HG02852 (cell line): ENCODE results near the gene PEF1.

ENCODE experiments used
- ATAC-seq: cut with Tn5 transposase; IDR thresholded peaks from one replicate; pipeline ENCODE4 v1.9.1; 2021; ENCODE audit warnings: mild to moderate bottlenecking, moderate library complexity; ENCODE audit not compliant: unreplicated experiment

PEF1 gene

GRCh38 chr1:31644560-31645273 lies at the start of gene PEF1:
Gene PEF1 (minus strand): TSS chr1:31644876. CDS start chr1:31644864, 12 bp downstream.
- ATAC-seq = peak; percentile 90

GRCh38 chr1:31693231-31693630 lies 48.6 kb upstream of the PEF1 start:
- no peak for ATAC-seq

GRCh38 chr1:31691951-31692350 lies 47.3 kb upstream of the PEF1 start:
- no peak for ATAC-seq

- no peak for ATAC-seq
These were observed 46.8 kb upstream of the PEF1 start for GRCh38 chr1:31691446-31691845.

GRCh38 chr1:31690921-31691320 lies 46.2 kb upstream of the PEF1 start:
- no peak for ATAC-seq

- ATAC-seq = no peak
These were observed 45.2 kb upstream of the PEF1 start for GRCh38 chr1:31689854-31690253.

- ATAC-seq = no peak
These were observed 44.7 kb upstream of the PEF1 start for GRCh38 chr1:31689379-31689778.

GRCh38 chr1:31688233-31688918 lies 43.7 kb upstream of the PEF1 start:
- ATAC-seq = no peak

- ATAC-seq = no peak
These were observed 42.9 kb upstream of the PEF1 start for GRCh38 chr1:31687601-31688000.

- ATAC-seq = no peak
These were observed 41.1 kb upstream of the PEF1 start for GRCh38 chr1:31685795-31686194.

- no peak for ATAC-seq
These were observed 39.3 kb upstream of the PEF1 start for GRCh38 chr1:31683997-31684396.

- no peak for ATAC-seq
These were observed 36.7 kb upstream of the PEF1 start for GRCh38 chr1:31681415-31681814.

GRCh38 chr1:31679676-31680230 lies 35.1 kb upstream of the PEF1 start:
- ATAC-seq = no peak

- ATAC-seq = no peak
These were observed 34.4 kb upstream of the PEF1 start for GRCh38 chr1:31679091-31679490.

- ATAC-seq = no peak
These were observed 34.0 kb upstream of the PEF1 start for GRCh38 chr1:31678681-31679080.

GRCh38 chr1:31677949-31678348 lies 33.3 kb upstream of the PEF1 start:
- no peak for ATAC-seq

GRCh38 chr1:31677401-31677800 lies 32.7 kb upstream of the PEF1 start:
- ATAC-seq = no peak

- no peak for ATAC-seq
These were observed 31.1 kb upstream of the PEF1 start for GRCh38 chr1:31675756-31676155.

- ATAC-seq = no peak
These were observed 30.5 kb upstream of the PEF1 start for GRCh38 chr1:31675161-31675560.

GRCh38 chr1:31674626-31675025 lies 29.9 kb upstream of the PEF1 start:
- no peak for ATAC-seq

- ATAC-seq = no peak
These were observed 28.8 kb upstream of the PEF1 start for GRCh38 chr1:31673433-31673832.

- no peak for ATAC-seq
These were observed 28.3 kb upstream of the PEF1 start for GRCh38 chr1:31672986-31673385.
